ENCODE data around the gene POLE4.

Gene POLE4

DNA sequence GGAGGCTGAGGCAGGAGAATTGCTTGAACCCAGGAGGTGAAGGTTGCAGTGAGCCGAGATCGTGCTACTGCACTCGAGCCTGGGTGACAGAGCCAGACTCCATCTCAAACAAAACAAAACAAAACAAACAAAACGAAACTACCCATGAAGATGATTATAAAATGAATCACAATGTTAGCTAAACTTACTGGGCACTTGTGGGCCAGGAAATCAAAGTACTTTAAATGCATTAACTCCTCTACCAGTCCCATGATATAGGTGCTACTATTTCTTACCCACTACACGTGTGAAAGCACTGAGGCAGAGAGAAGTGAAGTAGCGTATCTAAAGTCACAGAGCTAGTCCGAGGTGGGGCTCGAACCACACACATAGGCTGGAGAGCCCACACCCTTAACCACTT lies 53.6 kb downstream of the POLE4 start (continued):
- TF ChIP-seq, protein P1, sequence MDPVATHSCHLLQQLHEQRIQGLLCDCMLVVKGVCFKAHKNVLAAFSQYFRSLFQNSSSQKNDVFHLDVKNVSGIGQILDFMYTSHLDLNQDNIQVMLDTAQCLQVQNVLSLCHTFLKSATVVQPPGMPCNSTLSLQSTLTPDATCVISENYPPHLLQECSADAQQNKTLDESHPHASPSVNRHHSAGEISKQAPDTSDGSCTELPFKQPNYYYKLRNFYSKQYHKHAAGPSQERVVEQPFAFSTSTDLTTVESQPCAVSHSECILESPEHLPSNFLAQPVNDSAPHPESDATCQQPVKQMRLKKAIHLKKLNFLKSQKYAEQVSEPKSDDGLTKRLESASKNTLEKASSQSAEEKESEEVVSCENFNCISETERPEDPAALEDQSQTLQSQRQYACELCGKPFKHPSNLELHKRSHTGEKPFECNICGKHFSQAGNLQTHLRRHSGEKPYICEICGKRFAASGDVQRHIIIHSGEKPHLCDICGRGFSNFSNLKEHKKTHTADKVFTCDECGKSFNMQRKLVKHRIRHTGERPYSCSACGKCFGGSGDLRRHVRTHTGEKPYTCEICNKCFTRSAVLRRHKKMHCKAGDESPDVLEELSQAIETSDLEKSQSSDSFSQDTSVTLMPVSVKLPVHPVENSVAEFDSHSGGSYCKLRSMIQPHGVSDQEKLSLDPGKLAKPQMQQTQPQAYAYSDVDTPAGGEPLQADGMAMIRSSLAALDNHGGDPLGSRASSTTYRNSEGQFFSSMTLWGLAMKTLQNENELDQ (tag by site-specific recombination; IDR thresholded peaks at IDR 0.05; ENCODE audit: low read depth), result no peak
- TF ChIP-seq, protein P2, sequence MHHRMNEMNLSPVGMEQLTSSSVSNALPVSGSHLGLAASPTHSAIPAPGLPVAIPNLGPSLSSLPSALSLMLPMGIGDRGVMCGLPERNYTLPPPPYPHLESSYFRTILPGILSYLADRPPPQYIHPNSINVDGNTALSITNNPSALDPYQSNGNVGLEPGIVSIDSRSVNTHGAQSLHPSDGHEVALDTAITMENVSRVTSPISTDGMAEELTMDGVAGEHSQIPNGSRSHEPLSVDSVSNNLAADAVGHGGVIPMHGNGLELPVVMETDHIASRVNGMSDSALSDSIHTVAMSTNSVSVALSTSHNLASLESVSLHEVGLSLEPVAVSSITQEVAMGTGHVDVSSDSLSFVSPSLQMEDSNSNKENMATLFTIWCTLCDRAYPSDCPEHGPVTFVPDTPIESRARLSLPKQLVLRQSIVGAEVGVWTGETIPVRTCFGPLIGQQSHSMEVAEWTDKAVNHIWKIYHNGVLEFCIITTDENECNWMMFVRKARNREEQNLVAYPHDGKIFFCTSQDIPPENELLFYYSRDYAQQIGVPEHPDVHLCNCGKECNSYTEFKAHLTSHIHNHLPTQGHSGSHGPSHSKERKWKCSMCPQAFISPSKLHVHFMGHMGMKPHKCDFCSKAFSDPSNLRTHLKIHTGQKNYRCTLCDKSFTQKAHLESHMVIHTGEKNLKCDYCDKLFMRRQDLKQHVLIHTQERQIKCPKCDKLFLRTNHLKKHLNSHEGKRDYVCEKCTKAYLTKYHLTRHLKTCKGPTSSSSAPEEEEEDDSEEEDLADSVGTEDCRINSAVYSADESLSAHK (tag by site-specific recombination; IDR thresholded peaks at IDR 0.05), result no peak
- TF ChIP-seq MEIS1 (CRISPR knock-in tag; IDR thresholded peaks at IDR 0.05; ENCODE audit: borderline replicate concordance) (no peak), ZBTB1 (tag by site-specific recombination; IDR thresholded peaks at IDR 0.05) (no peak), GFI1B (tag by site-specific recombination; IDR thresholded peaks at IDR 0.05) (no peak), ZNF670 (tag by site-specific recombination; IDR thresholded peaks at IDR 0.05; ENCODE audit: low read depth) (no peak)
- TF ChIP-seq, protein P3, sequence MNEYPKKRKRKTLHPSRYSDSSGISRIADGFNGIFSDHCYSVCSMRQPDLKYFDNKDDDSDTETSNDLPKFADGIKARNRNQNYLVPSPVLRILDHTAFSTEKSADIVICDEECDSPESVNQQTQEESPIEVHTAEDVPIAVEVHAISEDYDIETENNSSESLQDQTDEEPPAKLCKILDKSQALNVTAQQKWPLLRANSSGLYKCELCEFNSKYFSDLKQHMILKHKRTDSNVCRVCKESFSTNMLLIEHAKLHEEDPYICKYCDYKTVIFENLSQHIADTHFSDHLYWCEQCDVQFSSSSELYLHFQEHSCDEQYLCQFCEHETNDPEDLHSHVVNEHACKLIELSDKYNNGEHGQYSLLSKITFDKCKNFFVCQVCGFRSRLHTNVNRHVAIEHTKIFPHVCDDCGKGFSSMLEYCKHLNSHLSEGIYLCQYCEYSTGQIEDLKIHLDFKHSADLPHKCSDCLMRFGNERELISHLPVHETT (tag by site-specific recombination; IDR thresholded peaks at IDR 0.05), result no peak
- TF ChIP-seq, protein P4, sequence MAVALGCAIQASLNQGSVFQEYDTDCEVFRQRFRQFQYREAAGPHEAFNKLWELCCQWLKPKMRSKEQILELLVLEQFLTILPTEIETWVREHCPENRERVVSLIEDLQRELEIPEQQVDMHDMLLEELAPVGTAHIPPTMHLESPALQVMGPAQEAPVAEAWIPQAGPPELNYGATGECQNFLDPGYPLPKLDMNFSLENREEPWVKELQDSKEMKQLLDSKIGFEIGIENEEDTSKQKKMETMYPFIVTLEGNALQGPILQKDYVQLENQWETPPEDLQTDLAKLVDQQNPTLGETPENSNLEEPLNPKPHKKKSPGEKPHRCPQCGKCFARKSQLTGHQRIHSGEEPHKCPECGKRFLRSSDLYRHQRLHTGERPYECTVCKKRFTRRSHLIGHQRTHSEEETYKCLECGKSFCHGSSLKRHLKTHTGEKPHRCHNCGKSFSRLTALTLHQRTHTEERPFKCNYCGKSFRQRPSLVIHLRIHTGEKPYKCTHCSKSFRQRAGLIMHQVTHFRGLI (tag by site-specific recombination; IDR thresholded peaks at IDR 0.05), result no peak
- TF ChIP-seq, protein P5, sequence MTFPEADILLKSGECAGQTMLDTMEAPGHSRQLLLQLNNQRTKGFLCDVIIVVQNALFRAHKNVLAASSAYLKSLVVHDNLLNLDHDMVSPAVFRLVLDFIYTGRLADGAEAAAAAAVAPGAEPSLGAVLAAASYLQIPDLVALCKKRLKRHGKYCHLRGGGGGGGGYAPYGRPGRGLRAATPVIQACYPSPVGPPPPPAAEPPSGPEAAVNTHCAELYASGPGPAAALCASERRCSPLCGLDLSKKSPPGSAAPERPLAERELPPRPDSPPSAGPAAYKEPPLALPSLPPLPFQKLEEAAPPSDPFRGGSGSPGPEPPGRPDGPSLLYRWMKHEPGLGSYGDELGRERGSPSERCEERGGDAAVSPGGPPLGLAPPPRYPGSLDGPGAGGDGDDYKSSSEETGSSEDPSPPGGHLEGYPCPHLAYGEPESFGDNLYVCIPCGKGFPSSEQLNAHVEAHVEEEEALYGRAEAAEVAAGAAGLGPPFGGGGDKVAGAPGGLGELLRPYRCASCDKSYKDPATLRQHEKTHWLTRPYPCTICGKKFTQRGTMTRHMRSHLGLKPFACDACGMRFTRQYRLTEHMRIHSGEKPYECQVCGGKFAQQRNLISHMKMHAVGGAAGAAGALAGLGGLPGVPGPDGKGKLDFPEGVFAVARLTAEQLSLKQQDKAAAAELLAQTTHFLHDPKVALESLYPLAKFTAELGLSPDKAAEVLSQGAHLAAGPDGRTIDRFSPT (tag by site-specific recombination; IDR thresholded peaks at IDR 0.05), result no peak

DNA sequence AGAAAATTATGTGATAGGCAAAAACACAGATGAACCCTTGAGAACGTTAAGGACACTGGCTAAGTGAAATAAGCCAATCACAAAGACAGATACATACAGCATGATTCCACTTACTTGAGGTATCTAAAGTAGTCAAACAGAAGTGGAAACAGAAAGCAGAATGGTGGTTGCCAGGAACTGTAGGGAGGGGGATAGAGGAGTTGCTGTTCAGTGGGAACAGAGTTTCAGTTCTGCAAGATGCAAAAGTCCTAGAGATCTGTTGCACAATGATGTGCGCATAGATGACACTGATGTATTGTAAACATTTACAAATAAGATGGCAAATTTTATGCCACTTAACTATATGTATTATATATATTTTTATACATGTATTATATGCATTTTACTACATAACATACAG lies 59.7 kb downstream of the POLE4 start:
- no peak overlapping the region for H3K27ac ChIP-seq (ENCODE audit: extremely low read depth, low read depth, low read length)
- TF ChIP-seq RBAK (tag by site-specific recombination; IDR thresholded peaks at IDR 0.05), result no peak
- TF ChIP-seq ZNF16 (tag by site-specific recombination; IDR thresholded peaks at IDR 0.05; ENCODE audit: low read depth), result no peak
- H3K36me3 ChIP-seq (ENCODE audit: control insufficient read depth in 2 of 2, insufficient read depth in 1 of 2, low read length in 2 of 2), result no peaks in the 10 kb centered on the region
- H3K9me3 ChIP-seq (ENCODE audit: control insufficient read depth, insufficient read depth, low read depth, low read length), result no peaks in the 10 kb centered on the region
- H3K4me1 ChIP-seq (ENCODE audit: control insufficient read depth, insufficient read depth, low read length), result no peaks in the 10 kb centered on the region
- POLR2A ChIA-PET, result no interaction called here
- no peak overlapping the region for H3K4me3 ChIP-seq (ENCODE audit: low read depth, low read length)
- CTCF ChIA-PET, result no interaction called here

All from HEK293 (cell line).